SU-DHL-6 (cell line): Measurements from ENCODE around the gene ABTB2.

Experiments used
- H2AFZ ChIP-seq: fragments of 200-600 bp; sonication (generic); 2 replicates; pipeline ENCODE4 v1.6.1; 2014; ENCODE audit warnings: low read depth, mild to moderate bottlenecking, moderate library complexity, mixed read lengths, antibody characterized with exemption, low read length; ENCODE audit not compliant: severe bottlenecking
- H3F3A ChIP-seq: fragments of 200-600 bp; shearing (Covaris generic); 2 replicates; pipeline ENCODE4 v1.6.0; 2016; ENCODE audit warnings: antibody characterized with exemption, mild to moderate bottlenecking; ENCODE audit not compliant: insufficient read depth
- H3K27ac ChIP-seq: fragments of 200-600 bp; sonication (generic); 2 replicates; pipeline ENCODE4 v1.5.1; 2016; ENCODE audit warnings: low read depth, mild to moderate bottlenecking, low read length, moderate library complexity, mixed read lengths
- H3K27me3 ChIP-seq: fragments of 200-600 bp; sonication (generic), shearing (Covaris generic); 2 replicates; pipeline ENCODE4 v1.6.0; 2014; ENCODE audit warnings: mild to moderate bottlenecking, low read length
- H3K36me3 ChIP-seq: fragments of 200-600 bp; sonication (generic); 2 replicates; pipeline ENCODE4 v1.6.1; 2014; ENCODE audit warnings: mild to moderate bottlenecking, low read length, mixed read lengths
- H3K4me2 ChIP-seq: fragments of 300-600, 200-600 bp; shearing (Covaris generic), sonication (generic); 2 replicates; pipeline ENCODE4 v1.6.0; 2014; ENCODE audit warnings: low read length, low read depth, mild to moderate bottlenecking; ENCODE audit not compliant: poor library complexity, severe bottlenecking
- H3K4me3 ChIP-seq: fragments of 200-600 bp; sonication (generic); 2 replicates; pipeline ENCODE4 v1.5.1; 2014; ENCODE audit warnings: antibody characterized with exemption, low read length, mild to moderate bottlenecking, mixed read lengths; ENCODE audit not compliant: insufficient read depth, poor library complexity, severe bottlenecking
- H3K79me2 ChIP-seq: fragments of 200-600 bp; sonication (generic); 2 replicates; pipeline ENCODE4 v1.6.1; 2014; ENCODE audit warnings: mild to moderate bottlenecking, low read length, moderate library complexity; ENCODE audit not compliant: insufficient read depth
- H3K9ac ChIP-seq: fragments of 200-600 bp; sonication (generic); 2 replicates; pipeline ENCODE4 v1.7.0; 2014; ENCODE audit warnings: mild to moderate bottlenecking, low read length
- H3K9me2 ChIP-seq: fragments of 200-600 bp; sonication (generic); replicated peaks from 2 replicates; pipeline ENCODE4 v1.6.1; 2014; ENCODE audit warnings: low read length; ENCODE audit not compliant: insufficient read depth
- H3K9me3 ChIP-seq: fragments of 200-600 bp; sonication (generic); 2 replicates; pipeline ENCODE4 v1.6.1; 2014; ENCODE audit warnings: low read length, mixed read lengths; ENCODE audit not compliant: insufficient read depth
- H4K20me1 ChIP-seq: fragments of 200-600 bp; sonication (generic); 2 replicates; pipeline ENCODE4 v1.6.1; 2014; ENCODE audit warnings: low read depth, mild to moderate bottlenecking, antibody characterized with exemption, low read length, moderate library complexity, mixed read lengths
- CTCF ChIP-seq: fragments of 200-600 bp; sonication (generic); IDR thresholded peaks from one replicate; pipeline ENCODE4 v1.5.1; 2017; ENCODE audit warnings: antibody characterized with exemption, mild to moderate bottlenecking, low read length, moderate library complexity; ENCODE audit not compliant: insufficient read depth, poor library complexity, severe bottlenecking
- EZH2phosphoT487 ChIP-seq: fragments of 200-600 bp; sonication (generic), shearing (Covaris generic); conservative IDR thresholded peaks from 2 replicates; pipeline ENCODE4 v1.6.1; 2018; ENCODE audit warnings: mild to moderate bottlenecking, antibody characterized with exemption, low read length, moderate library complexity, mixed read lengths

The ABTB2 gene

GRCh38 chr11:34223021-34223813 is 134.6 kb downstream of the ABTB2 start:
- no peak overlapping the region for H2AFZ ChIP-seq
- no peaks in the 10 kb centered on the region for H3K36me3 ChIP-seq
- H3K9ac ChIP-seq: no peak overlapping the region
- no peaks in the 10 kb centered on the region for H3F3A ChIP-seq
- H3K27me3 ChIP-seq: no peaks in the 10 kb centered on the region
- no peaks in the 10 kb centered on the region for H4K20me1 ChIP-seq
- H3K9me2 ChIP-seq: no peaks in the 10 kb centered on the region
- H3K4me3 ChIP-seq: no peak overlapping the region
- no peaks in the 10 kb centered on the region for H3K79me2 ChIP-seq
- H3K9me3 ChIP-seq: no peaks in the 10 kb centered on the region
- H3K4me2 ChIP-seq: no peak overlapping the region
- TF ChIP-seq EZH2phosphoT487 (no peak), CTCF (no peak)
- H3K27ac ChIP-seq: no peak overlapping the region

GRCh38 chr11:34222030-34222429 is 135.8 kb downstream of the ABTB2 start:
- no peaks in the 10 kb centered on the region for H4K20me1 ChIP-seq
- H3K9me2 ChIP-seq: no peaks in the 10 kb centered on the region
- no peak for TF ChIP-seq EZH2phosphoT487
- TF ChIP-seq CTCF: no peak
- no peak overlapping the region for H3K4me2 ChIP-seq
- no peaks in the 10 kb centered on the region for H3K36me3 ChIP-seq
- H3K27me3 ChIP-seq: no peaks in the 10 kb centered on the region
- H3K9ac ChIP-seq: no peak overlapping the region
- no peaks in the 10 kb centered on the region for H3K9me3 ChIP-seq
- H3F3A ChIP-seq: no peaks in the 10 kb centered on the region
- H3K79me2 ChIP-seq: no peaks in the 10 kb centered on the region
- H3K27ac ChIP-seq: no peak overlapping the region
- H2AFZ ChIP-seq: no peak overlapping the region
- H3K4me3 ChIP-seq: no peak overlapping the region

- Histone ChIP-seq H3K9ac (no peak overlapping the region), H3K4me2 (no peak overlapping the region), H3K4me3 (no peak overlapping the region), H3K9me2 (no peaks in the 10 kb centered on the region), H4K20me1 (no peaks in the 10 kb centered on the region), H3K27ac (no peak overlapping the region), H3K27me3 (no peaks in the 10 kb centered on the region), H3K79me2 (no peaks in the 10 kb centered on the region), H3K9me3 (no peaks in the 10 kb centered on the region), H2AFZ (no peak overlapping the region), H3F3A (no peaks in the 10 kb centered on the region), H3K36me3 (no peaks in the 10 kb centered on the region)
- TF ChIP-seq CTCF (no peak), EZH2phosphoT487 (no peak)
Measured at GRCh38 chr11:34219941-34220370, 137.9 kb downstream of the ABTB2 start.
